Measurements from ENCODE around the gene CASTOR2. TPM values are rescaled to one million over a fixed set of nuclear protein-coding genes. Genes with fewer than 3 reads are reported as not detected.

Gene CASTOR2
- total and polyA plus RNA-seq, 10 of the 15 experiments (the other 5 are each of a cell fraction or from before 2014, with no cell fraction given), result 0.18 to 1.1 (median 0.44) TPM; not detected in 4

DNA sequence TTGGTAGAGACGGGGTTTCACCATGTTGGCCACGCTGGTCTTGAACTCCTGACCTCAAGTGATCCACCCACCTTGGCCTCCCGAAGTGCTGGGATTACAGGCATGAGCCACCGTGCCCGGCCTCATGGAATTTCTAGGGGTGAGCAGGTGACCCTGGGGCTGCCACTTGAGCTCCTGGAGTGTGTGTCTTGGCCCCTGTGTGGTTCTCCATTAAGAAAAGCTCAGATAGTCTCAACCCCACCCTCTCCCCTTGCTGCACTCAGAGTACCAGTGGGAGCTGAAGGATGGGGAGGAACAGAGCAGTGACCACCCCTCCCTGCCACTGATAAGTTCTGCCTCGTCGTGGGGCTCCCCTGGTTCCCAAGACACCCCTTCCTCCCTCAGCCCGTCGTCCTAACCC is 63.8 kb downstream of the CASTOR2 start:
- ChIA-PET RAD21 (ENCODE audit: unreplicated experiment) (no interaction called here), POLR2A (no interaction called here), SMC1A (ENCODE audit: uncharacterized antibody, unreplicated experiment) (no interaction called here), CTCF (no interaction called here)
- H3K4me2 ChIP-seq (ENCODE audit: control insufficient read depth, insufficient read depth), result no peak overlapping the region
- no peaks in the 10 kb centered on the region for H3K9me3 ChIP-seq (replicated peaks; ENCODE audit: control insufficient read depth, insufficient read depth, low read length)
- BruUV-seq (replicated peaks), result no TSS peak
- DNase-seq (ENCODE audit: low read depth, low spot score) (no peak), ATAC-seq (no peak), FAIRE-seq (no peak)
- TF ChIP-seq BRCA1 (IDR thresholded peaks at IDR 0.05; ENCODE audit: low read depth, low read length), result no peak
- no peak for TF ChIP-seq NFIC (IDR thresholded peaks at IDR 0.05; ENCODE audit: low read depth, low read length)
- no peak for TF ChIP-seq TCF12 (IDR thresholded peaks at IDR 0.05; ENCODE audit: low read depth, low read length)
- no peak for TF ChIP-seq CUX1 (IDR thresholded peaks at IDR 0.05; ENCODE audit: insufficient replicate concordance, low read depth, low read length)
- TF ChIP-seq CREB1 (IDR thresholded peaks at IDR 0.05; ENCODE audit: low read depth), result no peak
- no peak for TF ChIP-seq STAT1 (conservative IDR thresholded peaks at IDR 0.05)
- no peak for TF ChIP-seq ZBED1 (IDR thresholded peaks at IDR 0.05; ENCODE audit: borderline replicate concordance)
- no peak for TF ChIP-seq MTA2 (IDR thresholded peaks at IDR 0.05; ENCODE audit: low read depth)
- TF ChIP-seq SRF (IDR thresholded peaks at IDR 0.05; ENCODE audit: low read depth in 2 of 2, low read length in 2 of 2), result no peak
- no peak for TF ChIP-seq SREBF2 (IDR thresholded peaks at IDR 0.05; ENCODE audit: low read length)
- no peak for TF ChIP-seq HCFC1 (IDR thresholded peaks at IDR 0.05; ENCODE audit: low read length)
- no peak for TF ChIP-seq ZNF274 (IDR thresholded peaks at IDR 0.05; ENCODE audit: insufficient read depth, insufficient read length)
- TF ChIP-seq, protein P1, sequence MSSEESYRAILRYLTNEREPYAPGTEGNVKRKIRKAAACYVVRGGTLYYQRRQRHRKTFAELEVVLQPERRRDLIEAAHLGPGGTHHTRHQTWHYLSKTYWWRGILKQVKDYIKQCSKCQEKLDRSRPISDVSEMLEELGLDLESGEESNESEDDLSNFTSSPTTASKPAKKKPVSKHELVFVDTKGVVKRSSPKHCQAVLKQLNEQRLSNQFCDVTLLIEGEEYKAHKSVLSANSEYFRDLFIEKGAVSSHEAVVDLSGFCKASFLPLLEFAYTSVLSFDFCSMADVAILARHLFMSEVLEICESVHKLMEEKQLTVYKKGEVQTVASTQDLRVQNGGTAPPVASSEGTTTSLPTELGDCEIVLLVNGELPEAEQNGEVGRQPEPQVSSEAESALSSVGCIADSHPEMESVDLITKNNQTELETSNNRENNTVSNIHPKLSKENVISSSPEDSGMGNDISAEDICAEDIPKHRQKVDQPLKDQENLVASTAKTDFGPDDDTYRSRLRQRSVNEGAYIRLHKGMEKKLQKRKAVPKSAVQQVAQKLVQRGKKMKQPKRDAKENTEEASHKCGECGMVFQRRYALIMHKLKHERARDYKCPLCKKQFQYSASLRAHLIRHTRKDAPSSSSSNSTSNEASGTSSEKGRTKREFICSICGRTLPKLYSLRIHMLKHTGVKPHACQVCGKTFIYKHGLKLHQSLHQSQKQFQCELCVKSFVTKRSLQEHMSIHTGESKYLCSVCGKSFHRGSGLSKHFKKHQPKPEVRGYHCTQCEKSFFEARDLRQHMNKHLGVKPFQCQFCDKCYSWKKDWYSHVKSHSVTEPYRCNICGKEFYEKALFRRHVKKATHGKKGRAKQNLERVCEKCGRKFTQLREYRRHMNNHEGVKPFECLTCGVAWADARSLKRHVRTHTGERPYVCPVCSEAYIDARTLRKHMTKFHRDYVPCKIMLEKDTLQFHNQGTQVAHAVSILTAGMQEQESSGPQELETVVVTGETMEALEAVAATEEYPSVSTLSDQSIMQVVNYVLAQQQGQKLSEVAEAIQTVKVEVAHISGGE (CRISPR knock-in tag; IDR thresholded peaks at IDR 0.05), result no peak
- no peak for TF ChIP-seq ZNF384 (IDR thresholded peaks at IDR 0.05; ENCODE audit: borderline replicate concordance, low read depth, low read length)
- no peak for TF ChIP-seq CEBPB (IDR thresholded peaks at IDR 0.05; ENCODE audit: borderline replicate concordance in 1 of 2, low read depth in 2 of 2, low read length in 2 of 2)
- TF ChIP-seq SUZ12 (IDR thresholded peaks at IDR 0.05; ENCODE audit: unreplicated experiment), result no peak
- no peak for TF ChIP-seq CBX3 (IDR thresholded peaks at IDR 0.05; ENCODE audit: borderline replicate concordance, low read depth)
- H3K36me3 ChIP-seq (ENCODE audit: control insufficient read depth in 2 of 2, insufficient read depth in 2 of 2, low read length in 1 of 2), result no peaks in the 10 kb centered on the region
- H3K27ac ChIP-seq (ENCODE audit: control insufficient read depth, insufficient read depth), result no peak overlapping the region
- WGBS (ENCODE audit: insufficient coverage, insufficient replicate concordance, low lambda C conversion rate, missing lambda C conversion rate), result 53% methylated on average over 9 of the region's 9 CpGs
- H3K27me3 ChIP-seq (replicated peaks in 1 of 2; ENCODE audit: control insufficient read depth in 2 of 2, insufficient read depth in 2 of 2, low read length in 1 of 2), result no peaks in the 10 kb centered on the region
- intact Hi-C loops (cut with micrococcal nuclease; ENCODE audit: unreplicated experiment) (no loop called here), in situ Hi-C loops (cut with MboI) (no loop called here)
- H3K4me1 ChIP-seq (ENCODE audit: control insufficient read depth, insufficient read depth, low read length), result no peaks in the 10 kb centered on the region
- no peaks in the 10 kb centered on the region for H3K79me2 ChIP-seq (ENCODE audit: control insufficient read depth, insufficient read depth, low read length)
- no peak overlapping the region for H3K4me3 ChIP-seq
- H4K20me1 ChIP-seq (ENCODE audit: control insufficient read depth, insufficient read depth), result no peaks in the 10 kb centered on the region
- H2AFZ ChIP-seq (ENCODE audit: control insufficient read depth, low read depth, low read length), result no peak overlapping the region
- H3K9ac ChIP-seq (ENCODE audit: control insufficient read depth, insufficient read depth, low read length), result no peak overlapping the region

Measured in GM12878 (cell line).